Gastrocnemius medialis (tissue), 4 donors: ENCODE results near the gene NAA10.

ENCODE experiments used
- POLR2A ChIP-seq, 2 donors: fragments of 450-650 bp; IDR thresholded peaks; one replicate each; pipeline ENCODE4 v1.6.1; 2017; ENCODE audit warnings: antibody characterized with exemption in 2 of 2, mild to moderate bottlenecking in 2 of 2, moderate library complexity in 2 of 2
- TF ChIP-seq, protein P1 (sequence below), 5 experiments: fragments of 450-650 bp in 3 of 5; fragments of 200-600 bp in 2 of 5; sonication (generic) in 2 of 5; IDR thresholded peaks in 4 of 5; conservative IDR thresholded peaks in 1 of 5; 1 replicate in 4 of 5; 2 replicates in 1 of 5; pipeline ENCODE4 v1.5.1; 2016 to 2019; ENCODE audit warnings: antibody characterized with exemption in 5 of 5, mild to moderate bottlenecking in 3 of 5, moderate library complexity in 3 of 5

DNA sequence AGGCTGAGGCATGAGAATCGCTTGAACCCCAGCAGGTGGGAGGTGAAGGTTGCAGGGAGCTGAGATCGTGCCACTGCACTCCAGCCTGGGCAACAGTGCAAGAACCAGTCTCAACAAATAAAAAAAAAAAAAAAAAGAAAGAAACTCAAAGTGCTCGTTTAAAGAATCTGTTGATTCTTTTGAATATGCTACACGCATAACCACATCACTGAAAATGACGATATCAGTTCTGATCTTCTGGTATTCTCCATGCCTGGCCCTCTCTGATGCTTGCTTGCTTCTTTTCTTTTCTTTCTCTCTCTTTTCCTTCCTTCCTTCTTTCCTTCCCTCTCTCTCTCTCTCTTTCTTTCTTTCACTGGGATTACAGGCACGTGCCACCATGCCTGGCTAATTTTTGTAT is 23.0 kb downstream of the NAA10 start:
- TF ChIP-seq, protein P1, sequence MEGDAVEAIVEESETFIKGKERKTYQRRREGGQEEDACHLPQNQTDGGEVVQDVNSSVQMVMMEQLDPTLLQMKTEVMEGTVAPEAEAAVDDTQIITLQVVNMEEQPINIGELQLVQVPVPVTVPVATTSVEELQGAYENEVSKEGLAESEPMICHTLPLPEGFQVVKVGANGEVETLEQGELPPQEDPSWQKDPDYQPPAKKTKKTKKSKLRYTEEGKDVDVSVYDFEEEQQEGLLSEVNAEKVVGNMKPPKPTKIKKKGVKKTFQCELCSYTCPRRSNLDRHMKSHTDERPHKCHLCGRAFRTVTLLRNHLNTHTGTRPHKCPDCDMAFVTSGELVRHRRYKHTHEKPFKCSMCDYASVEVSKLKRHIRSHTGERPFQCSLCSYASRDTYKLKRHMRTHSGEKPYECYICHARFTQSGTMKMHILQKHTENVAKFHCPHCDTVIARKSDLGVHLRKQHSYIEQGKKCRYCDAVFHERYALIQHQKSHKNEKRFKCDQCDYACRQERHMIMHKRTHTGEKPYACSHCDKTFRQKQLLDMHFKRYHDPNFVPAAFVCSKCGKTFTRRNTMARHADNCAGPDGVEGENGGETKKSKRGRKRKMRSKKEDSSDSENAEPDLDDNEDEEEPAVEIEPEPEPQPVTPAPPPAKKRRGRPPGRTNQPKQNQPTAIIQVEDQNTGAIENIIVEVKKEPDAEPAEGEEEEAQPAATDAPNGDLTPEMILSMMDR (IDR thresholded peaks at IDR 0.05 in 4 of 5, conservative IDR thresholded peaks at IDR 0.05 in 1 of 5), result no peak
- no peak for TF ChIP-seq POLR2A (IDR thresholded peaks at IDR 0.05)
